PFSK-1 (cell line): ENCODE results near the gene B3GLCT.

Source experiments
- POLR2AphosphoS5 ChIP-seq: IDR thresholded peaks from 2 replicates; pipeline ENCODE4 v1.6.1; 2012; ENCODE audit warnings: low read depth, mild to moderate bottlenecking, control low read depth, low read length, moderate library complexity
- TAF1 ChIP-seq: IDR thresholded peaks from 2 replicates; pipeline ENCODE4 v1.6.1; 2012; ENCODE audit warnings: low read length, control low read depth, borderline replicate concordance; ENCODE audit not compliant: insufficient read depth
- TF ChIP-seq, protein P1 (sequence below), 2 experiments: IDR thresholded peaks; 2 replicates each; pipeline versions ENCODE4 v1.6.1 to v1.8.0; 2011 to 2012; ENCODE audit warnings: low read depth in 2 of 2, low read length in 2 of 2, control low read depth in 1 of 2, inconsistent platforms in 1 of 2, mild to moderate bottlenecking in 1 of 2, moderate library complexity in 1 of 2; ENCODE audit not compliant: insufficient read depth in 1 of 2

- no peak for TF ChIP-seq POLR2AphosphoS5
- TF ChIP-seq, protein P1, sequence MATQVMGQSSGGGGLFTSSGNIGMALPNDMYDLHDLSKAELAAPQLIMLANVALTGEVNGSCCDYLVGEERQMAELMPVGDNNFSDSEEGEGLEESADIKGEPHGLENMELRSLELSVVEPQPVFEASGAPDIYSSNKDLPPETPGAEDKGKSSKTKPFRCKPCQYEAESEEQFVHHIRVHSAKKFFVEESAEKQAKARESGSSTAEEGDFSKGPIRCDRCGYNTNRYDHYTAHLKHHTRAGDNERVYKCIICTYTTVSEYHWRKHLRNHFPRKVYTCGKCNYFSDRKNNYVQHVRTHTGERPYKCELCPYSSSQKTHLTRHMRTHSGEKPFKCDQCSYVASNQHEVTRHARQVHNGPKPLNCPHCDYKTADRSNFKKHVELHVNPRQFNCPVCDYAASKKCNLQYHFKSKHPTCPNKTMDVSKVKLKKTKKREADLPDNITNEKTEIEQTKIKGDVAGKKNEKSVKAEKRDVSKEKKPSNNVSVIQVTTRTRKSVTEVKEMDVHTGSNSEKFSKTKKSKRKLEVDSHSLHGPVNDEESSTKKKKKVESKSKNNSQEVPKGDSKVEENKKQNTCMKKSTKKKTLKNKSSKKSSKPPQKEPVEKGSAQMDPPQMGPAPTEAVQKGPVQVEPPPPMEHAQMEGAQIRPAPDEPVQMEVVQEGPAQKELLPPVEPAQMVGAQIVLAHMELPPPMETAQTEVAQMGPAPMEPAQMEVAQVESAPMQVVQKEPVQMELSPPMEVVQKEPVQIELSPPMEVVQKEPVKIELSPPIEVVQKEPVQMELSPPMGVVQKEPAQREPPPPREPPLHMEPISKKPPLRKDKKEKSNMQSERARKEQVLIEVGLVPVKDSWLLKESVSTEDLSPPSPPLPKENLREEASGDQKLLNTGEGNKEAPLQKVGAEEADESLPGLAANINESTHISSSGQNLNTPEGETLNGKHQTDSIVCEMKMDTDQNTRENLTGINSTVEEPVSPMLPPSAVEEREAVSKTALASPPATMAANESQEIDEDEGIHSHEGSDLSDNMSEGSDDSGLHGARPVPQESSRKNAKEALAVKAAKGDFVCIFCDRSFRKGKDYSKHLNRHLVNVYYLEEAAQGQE (IDR thresholded peaks at IDR 0.05; ENCODE audit: insufficient read depth in 1 of 2, low read depth in 2 of 2, low read length in 2 of 2) = no peak
- TF ChIP-seq TAF1 = no peak
Measured at GRCh38 chr13:31179754-31180153, 20.0 kb upstream of the B3GLCT start.
